Stromal cell of bone marrow (primary cell): ENCODE results near the gene DENND1C.
"Not testable (repeated sequence)": the region's sequence is repeated elsewhere in the genome, so short reads cannot be mapped to it uniquely, and the experiment has no call there.

Source experiments
- DNase-seq: peaks from one replicate; pipeline ENCODE4 v3.0.0-alpha.2; 2012; ENCODE audit warnings: low read depth

DENND1C gene

DNA sequence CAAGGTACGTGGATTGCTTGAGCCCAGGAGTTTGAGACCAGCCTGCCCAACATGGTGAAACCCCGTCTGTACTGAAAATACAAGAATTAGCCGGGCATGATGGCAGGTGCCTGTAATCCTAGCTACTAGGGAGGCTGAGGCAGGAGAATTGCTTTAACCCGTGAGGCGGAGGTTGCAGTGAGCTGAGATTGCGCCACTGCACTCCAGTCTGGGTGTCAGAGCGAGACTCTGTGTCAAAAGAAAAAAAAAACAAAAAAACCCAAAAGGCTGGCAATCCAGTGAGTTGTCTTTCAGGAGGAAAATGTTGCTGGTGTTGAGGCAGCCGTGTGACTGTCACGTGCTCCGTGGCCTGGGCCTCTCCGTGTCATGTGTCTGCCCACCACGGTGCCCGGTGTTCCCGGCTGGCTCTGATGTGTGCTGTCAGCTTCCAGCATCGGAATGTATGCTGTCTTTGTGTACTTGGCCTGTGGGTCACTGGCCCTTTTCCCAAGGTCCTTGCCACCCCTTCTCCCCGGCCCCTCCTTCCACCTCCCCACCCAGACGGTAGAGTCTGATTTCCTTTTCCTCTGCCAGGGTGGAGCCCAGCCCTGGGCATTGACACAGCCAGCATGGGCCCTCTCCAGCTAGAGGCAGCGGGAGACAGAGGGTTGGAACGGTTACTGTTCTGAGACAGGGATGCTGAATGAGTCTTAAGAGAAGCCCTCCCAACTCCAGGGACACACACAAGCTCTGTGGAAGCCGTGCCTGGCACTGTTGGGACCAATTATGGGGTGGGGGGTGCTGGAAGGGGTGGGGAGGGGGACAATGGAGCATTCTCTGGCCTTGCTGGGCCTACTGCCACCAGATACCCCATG lies 27.8 kb upstream of the DENND1C start:
- no peak for DNase-seq

DNA sequence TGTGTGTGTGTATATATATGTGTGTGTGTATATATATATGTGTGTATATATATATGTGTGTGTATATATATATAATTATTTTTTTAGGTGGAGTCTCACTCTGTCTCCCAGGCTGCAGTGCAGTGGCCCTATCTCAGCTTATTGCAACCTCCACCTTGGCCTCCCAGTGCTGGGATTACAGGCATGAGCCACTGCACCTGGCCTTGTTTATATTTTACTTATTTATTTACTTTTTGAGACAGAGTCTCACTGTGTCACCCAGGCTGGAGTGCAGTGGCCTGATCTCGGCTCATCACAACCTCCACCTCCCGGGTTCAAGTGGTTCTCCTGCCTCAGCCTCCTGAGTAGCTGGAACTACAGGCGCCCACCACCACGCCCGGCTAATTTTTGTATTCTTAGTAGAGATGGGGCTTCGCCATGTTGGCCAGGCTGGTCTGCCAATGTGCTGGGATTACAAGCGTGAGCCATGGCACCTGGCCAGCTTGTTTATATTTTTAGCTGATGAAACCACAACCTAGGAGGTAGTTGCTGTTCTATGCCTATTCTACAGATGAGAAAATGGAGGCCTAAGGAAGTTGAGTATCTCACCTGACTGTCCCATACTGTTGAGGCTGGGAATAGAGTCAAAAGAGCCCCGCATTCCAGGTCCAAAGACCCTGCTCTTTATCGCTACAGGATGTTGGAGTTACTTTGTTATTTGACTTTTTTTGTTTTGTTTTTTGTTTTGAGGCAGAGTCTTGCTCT lies 26.6 kb upstream of the DENND1C start:
- not testable (repeated sequence) for DNase-seq

DNA sequence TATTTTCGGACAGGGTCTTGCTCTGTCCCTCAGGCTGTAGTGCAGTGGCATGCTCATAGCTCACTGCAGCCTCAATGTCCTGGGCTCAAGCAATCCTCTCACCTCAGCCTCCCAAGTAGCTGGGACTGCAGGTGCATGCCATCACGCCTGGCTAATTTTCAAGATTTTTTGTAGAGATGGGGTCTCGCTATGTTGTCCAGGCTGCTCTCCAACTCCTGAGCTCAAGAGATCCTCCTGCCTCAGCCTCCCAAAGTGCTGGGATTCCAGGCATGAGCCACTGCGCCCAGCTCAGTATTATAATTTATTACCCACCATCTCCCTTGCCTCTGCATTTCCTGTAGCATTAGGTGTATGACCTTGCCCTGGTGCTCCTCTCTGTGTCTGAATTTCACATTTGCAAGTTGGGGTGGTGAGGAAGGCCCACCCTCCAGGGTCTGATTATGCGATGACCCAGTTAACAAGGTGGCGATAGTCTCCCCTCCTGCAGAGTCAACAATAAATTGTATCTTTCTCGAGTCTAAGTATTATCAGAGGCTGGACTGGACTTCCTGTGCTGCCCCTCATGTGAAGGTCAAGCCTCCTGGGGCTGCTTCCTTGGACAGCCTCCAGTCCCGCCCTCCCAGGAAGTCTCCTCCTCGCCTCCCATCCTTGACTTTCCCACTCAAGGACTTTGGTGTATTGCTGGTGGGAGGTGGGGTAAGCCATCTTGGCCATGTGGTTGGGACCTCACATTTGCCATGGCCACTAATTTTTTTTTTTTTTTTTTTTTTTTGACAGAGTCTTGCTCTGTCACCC lies 22.0 kb upstream of the DENND1C start:
- DNase-seq: no peak

DNA sequence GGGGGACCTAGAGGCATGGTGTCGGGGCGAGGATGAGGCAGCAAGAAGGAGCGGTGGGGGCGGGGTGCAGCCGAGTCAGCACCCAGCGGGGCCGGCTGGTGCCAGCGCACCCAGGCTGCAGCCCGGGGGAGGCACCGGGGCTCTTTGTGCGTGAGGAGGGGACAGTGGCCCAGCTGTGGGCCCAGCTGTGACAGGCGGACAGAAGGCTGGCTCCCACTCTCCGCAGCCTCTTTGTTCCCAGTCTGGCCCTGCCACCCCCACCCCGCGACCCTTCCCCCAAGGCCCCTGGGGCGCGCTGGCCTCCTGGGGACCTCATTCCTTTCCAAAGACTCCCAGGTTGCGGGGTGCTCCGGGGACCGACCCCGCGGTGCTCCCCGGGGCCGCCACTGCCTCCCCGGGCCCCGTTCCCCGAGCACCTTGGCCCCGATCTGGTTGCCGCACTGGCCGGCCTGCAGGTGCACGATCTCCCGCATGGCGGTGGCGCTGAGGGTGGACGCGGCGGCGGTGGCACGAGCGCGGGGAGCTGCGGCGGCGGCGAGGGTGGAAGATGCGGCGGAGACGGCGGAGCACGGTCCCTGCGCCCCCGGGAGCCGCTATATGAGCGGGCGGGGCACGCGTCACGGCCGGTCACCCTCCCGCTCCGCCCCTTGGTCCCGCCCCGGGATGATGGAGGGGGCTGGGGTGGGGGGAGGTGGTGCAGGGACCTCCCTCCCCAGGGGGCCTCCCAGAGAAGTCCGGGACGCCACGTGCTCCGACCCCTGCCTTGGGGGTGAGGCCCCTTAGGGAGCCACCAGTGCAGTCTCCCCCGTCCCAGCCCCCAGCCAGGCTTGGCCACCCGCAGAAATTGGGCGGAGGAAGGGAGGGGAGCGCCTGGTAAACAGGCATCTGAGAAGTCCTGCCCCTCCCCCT lies 20.4 kb upstream of the DENND1C start, which contains the start of gene TUBB4A:
Gene TUBB4A, minus strand, starts transcription at position 570 of the 909 bp plus-strand sequence. Its CDS starts 97 bp downstream, at position 473.
- no peak for DNase-seq

DNA sequence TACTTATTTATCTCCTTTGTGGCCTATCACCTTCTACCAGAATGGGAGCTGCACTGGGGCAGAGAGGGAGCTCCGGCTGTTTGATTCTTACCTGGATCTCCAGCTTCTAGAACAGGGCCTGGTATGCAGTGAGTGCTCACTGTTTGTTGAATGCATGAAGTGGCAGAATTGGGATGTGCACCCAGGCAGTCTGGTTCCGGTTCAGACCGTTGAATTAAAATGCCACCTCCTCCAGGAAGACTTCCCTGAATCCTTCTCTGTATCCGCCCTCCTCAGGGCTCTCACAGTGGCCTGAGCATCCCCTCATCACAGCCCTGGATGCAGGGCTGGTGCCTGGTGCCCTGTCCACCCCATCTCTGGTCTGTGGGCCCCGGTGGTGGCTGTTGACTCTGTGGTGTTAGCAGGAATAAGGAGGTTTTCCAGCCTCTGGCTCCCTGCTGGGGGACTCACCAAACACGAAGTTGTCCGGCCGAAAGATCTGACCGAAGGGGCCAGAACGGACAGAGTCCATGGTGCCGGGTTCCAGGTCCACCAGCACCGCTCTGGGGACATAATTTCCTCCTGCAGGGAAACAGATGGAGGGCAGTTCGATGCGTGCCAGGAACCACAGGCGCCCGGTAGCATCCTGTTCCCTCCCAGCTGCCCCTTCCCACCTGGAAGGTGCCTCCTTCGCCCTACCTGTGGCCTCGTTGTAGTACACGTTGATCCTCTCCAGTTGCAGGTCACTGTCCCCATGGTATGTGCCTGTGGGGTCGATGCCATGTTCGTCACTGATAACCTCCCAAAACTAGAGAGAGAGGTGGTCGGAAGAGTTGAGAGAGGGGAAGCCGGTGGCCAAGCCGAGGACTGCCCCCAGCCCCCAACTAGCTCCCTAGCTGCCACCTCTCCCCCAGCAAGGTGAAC lies 19.5 kb upstream of the DENND1C start:
- DNase-seq: no peak

DNA sequence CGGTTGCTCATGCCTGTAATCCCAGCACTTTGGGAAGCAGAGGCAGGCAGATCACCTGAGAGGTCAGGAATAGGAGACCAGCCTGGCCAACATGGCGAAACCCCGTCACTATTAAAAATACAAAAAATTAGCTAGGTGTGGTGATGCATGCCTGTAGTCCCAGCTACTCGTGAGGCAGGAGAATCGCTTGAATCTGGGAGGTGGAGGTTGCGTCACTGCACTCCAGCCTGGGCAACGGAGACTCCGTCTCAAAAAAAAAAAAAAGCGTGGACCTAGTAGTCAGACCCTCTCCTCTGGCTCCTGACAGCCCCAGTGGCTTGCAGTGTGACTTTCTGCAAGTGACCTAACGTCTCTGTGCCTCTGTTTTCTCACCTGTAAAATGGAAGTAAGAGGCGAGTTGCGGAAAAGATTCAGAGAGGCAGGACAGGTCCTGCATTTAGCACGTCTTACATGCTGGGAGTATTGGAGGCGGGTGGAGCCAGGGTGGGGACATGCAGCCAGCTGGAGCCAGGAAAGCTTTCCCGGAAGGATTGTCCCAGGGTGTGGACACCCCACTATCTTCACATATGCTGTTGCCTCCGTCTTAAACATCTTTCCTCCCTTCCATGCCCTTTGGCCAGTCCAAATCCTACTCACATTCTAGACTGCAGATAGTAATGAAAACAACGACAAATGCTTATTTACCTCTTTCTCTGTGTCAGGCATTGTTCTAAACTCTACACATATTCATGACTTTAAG lies 17.6 kb upstream of the DENND1C start:
- DNase-seq: no peak

DNA sequence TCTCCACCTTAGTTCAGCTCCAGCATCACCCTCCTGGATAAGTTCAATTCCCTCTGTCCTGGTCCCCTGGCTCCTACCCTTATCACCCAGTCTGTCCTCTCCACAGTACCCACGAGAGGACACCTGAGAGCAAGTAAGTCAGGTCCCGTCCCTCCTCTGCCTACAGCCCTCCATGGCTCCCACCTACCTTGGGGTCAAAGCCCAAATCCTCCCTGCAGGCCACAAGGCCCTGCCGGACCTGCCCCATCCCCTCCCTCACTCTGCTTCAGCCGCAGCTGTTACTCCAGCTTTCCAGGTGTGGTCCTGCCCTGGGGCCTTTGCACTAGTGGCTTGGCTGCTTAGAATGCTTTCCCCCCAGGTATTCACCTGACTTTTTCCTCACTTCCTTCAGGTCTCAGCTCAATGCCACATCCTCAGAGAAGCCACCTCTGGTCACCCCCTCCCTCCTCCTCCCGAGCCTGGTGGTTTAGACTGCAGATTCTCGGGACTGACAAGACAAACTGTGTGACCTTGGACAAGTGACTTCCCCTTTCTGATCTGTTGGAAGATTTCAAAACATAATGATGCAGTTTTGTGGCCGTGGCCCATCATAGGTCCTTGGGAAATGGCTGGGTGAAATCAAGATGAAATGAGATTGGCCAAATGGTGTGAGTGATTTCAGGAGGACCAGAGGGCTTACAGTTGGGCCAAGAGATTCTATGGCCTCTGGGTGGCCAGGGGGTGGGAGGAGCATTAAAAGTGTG lies 16.9 kb upstream of the DENND1C start:
- DNase-seq: no peak

DNA sequence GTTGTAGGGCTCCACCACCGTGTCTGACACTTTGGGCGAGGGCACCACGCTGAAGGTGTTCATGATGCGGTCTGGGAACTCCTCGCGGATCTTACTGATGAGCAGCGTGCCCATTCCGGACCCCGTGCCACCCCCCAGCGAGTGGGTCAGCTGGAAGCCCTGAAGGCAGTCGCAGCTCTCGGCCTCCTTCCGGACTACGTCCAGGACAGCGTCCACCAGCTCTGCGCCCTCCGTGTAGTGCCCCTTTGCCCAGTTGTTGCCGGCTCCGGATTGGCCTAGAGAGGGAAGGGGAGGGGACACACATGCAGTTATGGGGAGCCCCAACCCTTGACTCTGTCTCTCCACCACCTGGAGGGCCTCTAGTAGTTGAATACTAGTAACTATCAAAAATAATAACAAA lies 14.4 kb upstream of the DENND1C start:
- no peak for DNase-seq

DNA sequence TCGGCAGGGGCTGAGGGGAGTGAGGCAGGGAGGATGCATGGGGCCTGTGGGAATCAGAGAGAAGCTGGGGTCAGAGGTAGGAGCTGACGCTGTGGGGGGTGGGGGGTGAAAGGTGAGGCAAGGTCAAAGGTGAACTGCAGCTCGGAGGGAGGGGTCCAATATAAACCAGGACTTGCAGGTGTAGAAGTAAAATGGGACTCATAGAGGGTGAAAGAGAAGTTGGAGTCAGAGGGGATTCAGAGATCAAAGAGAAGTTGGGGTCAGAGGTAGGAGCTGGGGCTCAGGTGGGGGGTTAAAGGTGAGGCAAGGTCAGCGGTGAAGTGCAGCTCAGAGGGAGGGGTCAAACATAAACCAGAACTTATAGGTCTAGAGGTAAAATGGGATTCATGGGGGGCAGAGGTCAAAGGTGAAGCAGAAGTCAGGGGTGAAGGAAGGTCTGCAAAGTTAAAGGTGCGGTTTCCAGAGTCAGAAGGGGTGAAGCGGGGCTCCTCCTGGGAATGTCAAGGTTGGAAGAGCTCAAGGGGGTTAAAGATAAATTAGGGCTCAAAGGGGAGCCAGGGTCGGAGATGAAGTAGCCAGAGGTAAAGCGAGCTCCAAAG lies 12.9 kb upstream of the DENND1C start:
- no peak for DNase-seq

DNA sequence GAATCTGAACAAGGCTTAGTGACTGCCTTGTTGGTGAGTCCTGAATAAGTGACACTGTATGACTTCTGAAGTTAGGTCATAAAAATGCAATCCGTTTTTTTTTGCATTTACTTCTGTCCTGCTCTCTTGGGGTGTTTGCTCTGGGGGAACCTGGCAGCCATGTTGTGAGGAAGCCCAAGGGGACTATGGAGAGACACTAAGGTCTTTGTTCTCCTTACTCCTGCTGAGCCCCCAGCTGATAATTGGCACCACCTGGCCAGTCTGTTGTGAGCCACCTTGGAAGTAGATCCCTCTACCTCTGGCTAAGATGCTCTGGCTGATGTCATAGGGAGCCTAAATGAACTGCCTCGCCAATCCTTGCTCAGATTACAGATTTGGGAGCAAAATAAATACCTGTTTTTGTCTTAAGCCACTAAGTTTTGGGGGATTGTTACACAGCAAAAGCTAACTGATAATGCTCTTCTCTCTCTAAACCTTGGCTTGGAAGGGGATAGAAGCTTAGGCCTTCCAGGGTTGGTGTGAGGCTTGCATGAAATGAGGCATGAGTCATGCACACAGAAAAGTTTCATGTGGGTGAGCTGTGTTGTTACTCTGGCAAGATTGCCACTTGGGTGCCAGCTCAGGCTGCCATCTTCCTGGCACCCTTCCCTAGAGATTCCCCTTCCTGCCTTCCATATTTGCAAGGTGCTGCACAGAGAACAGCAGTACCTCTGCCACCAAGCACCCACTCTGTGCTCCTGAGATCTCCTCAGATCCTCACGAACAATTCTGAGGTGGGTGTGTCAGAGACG lies 10.4 kb upstream of the DENND1C start:
- DNase-seq: no peak

DNA sequence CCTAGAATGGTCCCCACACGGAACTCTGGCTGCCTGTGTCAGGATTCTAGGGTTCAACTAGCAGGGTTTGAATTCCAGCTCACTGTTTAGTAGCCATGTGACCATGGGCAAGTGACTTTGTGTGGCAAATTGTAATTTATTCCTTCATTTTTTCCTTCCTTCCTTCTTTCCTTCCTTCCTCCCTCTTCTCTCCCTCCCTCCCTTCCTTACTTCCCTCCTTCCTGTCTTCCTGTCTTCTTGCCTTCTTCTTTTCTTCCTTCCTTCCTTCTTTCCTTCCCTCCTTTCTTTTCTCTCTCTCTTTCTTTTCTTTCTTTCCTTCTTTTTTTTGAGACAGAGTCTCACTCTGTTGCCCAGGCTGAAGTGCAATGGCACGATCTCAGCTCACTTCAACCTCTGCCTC lies 8.5 kb upstream of the DENND1C start:
- DNase-seq: no peak

DNA sequence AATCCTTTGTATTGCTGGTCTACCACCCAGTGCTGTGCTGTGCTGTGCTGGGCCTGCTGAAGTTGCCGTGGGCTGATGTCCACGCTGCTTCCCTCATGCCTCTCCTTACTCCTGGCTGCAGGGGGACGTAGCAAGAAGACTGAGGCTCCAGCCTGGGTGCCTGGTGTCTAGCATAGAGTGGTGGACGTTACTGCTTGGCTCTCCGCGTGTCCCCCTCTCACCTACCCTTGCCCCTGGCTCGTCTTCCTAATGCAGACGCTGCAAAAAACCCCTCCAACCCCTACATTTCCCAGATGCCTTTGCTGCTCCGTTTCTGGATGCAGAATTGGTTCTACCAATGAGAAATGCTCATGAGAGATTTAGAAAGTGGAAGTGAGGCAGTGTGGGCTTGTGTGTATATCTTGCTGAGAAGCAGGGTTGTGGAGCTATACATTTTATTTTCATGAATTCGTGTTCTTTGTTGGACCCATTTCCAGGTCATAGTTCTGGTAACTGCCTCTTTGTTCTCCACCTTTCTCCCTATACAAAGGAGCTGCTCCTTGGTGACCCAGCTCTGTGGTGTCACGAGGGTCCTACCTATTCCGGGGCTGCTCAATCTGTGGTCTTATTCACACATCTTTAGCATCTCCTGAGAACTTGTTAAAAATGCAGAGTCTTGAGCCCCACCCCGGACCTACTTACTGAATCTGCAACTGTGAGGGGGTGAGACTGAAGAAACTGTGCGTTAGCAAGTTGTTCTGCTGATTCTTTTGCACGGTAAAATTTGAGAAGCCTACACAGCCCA lies 7.9 kb upstream of the DENND1C start:
- no peak for DNase-seq

DNA sequence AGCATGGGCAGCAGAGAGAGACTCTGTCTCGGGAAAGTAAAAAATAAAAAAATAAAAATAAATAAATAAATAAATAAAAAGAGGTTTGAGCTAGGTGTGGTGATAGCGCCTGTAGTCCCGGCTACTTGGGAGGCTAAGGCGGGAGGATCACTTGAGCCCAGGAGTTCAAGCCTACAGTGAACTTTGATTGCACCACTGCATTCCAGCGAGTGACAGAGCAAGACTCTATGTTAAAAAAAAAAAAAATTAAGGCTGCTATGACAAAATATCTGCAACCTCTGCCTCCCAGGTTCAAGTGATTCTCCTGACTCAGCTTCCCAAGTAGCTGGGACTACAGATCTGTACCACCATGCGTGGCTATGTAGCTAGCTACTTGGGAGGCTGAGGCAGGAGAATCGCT lies 3.2 kb upstream of the DENND1C start:
- no peak for DNase-seq

DNA sequence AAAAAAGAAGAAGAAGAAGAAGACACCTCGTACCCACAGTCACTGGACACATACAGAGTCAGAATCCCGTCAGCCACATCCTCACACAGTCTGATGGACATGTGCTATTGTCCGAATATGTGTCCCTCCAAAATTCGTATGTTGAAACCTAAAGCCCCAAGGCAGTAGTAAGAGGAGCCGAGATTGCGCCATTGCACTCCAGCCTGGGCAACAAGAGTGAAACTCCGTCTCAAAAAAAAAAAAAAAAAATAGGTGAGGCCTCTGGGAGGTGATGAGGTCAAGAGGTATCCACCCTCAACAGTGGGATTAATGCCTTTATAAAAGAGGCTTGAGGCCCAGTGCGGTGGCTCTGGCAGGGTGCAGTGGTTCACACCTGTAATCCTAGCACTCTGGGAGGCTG lies 2.6 kb upstream of the DENND1C start:
- no peak for DNase-seq

DNA sequence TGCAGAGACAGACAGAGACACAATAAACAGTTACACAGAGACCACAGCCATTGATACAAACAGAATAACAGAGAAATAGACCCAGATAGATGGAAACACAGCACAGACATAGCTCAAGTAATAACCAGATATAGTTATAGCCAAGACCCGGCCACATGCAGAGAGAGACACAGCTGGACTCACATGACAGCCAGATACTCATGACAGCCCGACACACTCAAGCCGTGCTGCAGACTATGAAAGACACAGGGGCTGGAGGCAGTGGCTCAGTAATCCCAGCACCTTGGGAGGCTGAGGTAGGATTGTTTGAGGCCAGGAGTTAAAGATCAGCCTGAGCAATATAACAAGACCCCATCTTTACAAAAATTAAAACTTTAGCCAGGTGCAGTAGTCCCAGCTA lies 1.6 kb upstream of the DENND1C start:
- DNase-seq: no peak

DNA sequence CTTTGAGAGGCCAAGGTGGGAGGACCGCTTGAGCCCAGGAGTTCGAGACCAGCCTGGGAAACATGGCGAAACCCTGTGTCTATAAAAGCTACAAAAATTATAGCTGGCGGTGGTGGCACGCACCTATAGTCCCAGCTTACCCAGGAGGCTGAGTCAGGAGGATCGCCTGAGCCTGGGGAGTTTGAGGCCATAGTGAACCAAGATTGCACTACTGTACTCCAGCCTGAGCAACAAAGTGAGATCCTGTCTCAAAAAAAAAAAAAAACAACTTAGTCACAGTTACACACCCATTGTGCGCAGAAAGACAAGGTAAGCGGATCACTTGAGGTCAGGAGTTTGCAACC lies 728 bp upstream of the DENND1C start:
- DNase-seq: no peak

DNA sequence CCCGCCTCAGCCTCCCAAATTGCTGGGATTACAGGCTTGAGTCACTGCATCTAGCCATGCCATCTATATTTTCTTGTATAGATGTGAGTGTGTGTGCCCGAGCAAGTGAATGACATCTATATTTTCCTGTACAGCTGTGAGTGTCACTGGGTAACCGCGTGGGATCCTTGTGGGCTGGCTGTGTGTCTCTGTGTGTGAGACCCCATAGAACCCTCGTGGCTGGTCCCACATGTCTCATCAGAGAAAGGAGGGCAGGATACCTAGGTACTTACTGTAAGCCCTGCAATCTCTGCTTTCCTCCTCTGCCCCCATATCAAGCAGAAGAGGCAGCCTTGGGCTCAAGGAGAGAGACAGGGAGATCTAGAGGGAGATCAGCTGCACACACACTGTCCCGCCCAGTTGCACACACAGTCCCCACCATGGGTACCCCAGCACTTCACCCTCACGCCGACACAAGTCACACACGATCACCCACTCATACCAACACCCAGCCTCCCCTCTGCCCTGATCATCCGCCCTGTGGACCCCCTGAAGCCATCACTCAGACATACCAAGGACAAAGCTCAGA lies 655 bp downstream of the DENND1C start:
- no peak for DNase-seq
